Spleen (tissue), 11 donors: ENCODE measurements around the gene EVI2B. TPM values are rescaled to one million over a fixed set of nuclear protein-coding genes. Genes with fewer than 3 reads are reported as not detected.

Experiments
- DNase-seq: peaks from one replicate; pipeline ENCODE4 v3.0.0-alpha.2; 2020
- H3K27ac ChIP-seq, 8 donors: fragments of 200-600 bp; sonication (generic) in 7 of 8; 1 replicate in 4 of 8; 2 replicates in 4 of 8; pipeline versions ENCODE4 v1.5.0 to v1.8.0; 2016 to 2021; ENCODE audit warnings: inconsistent platforms in 4 of 8, mild to moderate bottlenecking in 4 of 8, moderate library complexity in 1 of 8
- H3K27me3 ChIP-seq, 7 donors: fragments of 200-600 bp; sonication (generic) in 6 of 7; replicated peaks in 1 of 7; 1 replicate in 4 of 7; 2 replicates in 3 of 7; pipeline versions ENCODE4 v1.5.0 to v1.8.0; 2016 to 2021; ENCODE audit warnings: inconsistent platforms in 3 of 7, mild to moderate bottlenecking in 1 of 7
- H3K36me3 ChIP-seq, 6 donors: fragments of 200-600 bp; sonication (generic) in 5 of 6; 1 replicate in 4 of 6; 2 replicates in 2 of 6; pipeline versions ENCODE4 v1.5.0 to v1.8.0; 2016 to 2021; ENCODE audit warnings: inconsistent platforms in 2 of 6
- H3K4me1 ChIP-seq, 6 donors: fragments of 200-600 bp; sonication (generic) in 5 of 6; 1 replicate in 3 of 6; 2 replicates in 3 of 6; pipeline versions ENCODE4 v1.5.0 to v1.8.0; 2016 to 2021; ENCODE audit warnings: inconsistent platforms in 3 of 6
- H3K4me3 ChIP-seq, 8 donors: fragments of 200-600 bp; sonication (generic) in 7 of 8; 1 replicate in 4 of 8; 2 replicates in 4 of 8; pipeline versions ENCODE4 v1.5.0 to v1.8.0; 2016 to 2021; ENCODE audit warnings: inconsistent platforms in 4 of 8, mild to moderate bottlenecking in 4 of 8, moderate library complexity in 2 of 8
- H3K9me3 ChIP-seq, 8 donors: fragments of 200-600 bp; sonication (generic) in 7 of 8; 1 replicate in 4 of 8; 2 replicates in 4 of 8; pipeline versions ENCODE4 v1.5.0 to v1.8.0; 2016 to 2021; ENCODE audit warnings: inconsistent platforms in 4 of 8
- CTCF ChIP-seq, 11 experiments: fragments of 200-600 bp in 7 of 11; fragments of 450-650 bp in 4 of 11; sonication (generic) in 4 of 11; IDR thresholded peaks in 8 of 11; conservative IDR thresholded peaks in 3 of 11; 1 replicate in 7 of 11; 2 replicates in 4 of 11; pipeline versions ENCODE4 v1.4.0 to v1.8.0; 2016 to 2021; ENCODE audit warnings: antibody characterized with exemption in 11 of 11, inconsistent platforms in 4 of 11, mild to moderate bottlenecking in 1 of 11
- POLR2A ChIP-seq, 3 donors: fragments of 450-650 bp; IDR thresholded peaks; one replicate each; pipeline ENCODE4 v1.5.1; 2017; ENCODE audit warnings: antibody characterized with exemption in 3 of 3, mild to moderate bottlenecking in 1 of 3
- POLR2AphosphoS5 ChIP-seq, 3 donors: sonication (generic); formaldehyde crosslinking; IDR thresholded peaks; one replicate each; pipeline ENCODE4 v1.5.1; 2017; ENCODE audit warnings: antibody characterized with exemption in 3 of 3
- WGBS, 5 donors: extraction: QIAGEN DNeasy Blood & Tissue Kit in 3 of 5; methylation state at CpG; one replicate each; pipeline versions ENCODE4 v1.1.5 to v1.1.7; 2013 to 2018; 5-methylcytosine and 5-hydroxymethylcytosine counted together
- intact Hi-C: fragments of 100-400 bp; cut with DNase I; formaldehyde crosslinking; loops from one replicate; pipeline ENCODE4 v1.15.0; 2023; ENCODE audit warnings: low total_unique reads
- polyA plus RNA-seq, 3 donors: library from polyadenylated mRNA; stranded (reverse); fragments of 200-250 nt; gene quantifications; one replicate each; pipeline ENCODE4 v1.2.1, GENCODE V29; 2013
- total RNA-seq, 7 donors: library from RNA; depleted of rRNA in 3 of 7; stranded (reverse); fragments of >200 nt in 3 of 7; fragmentation: NEBNext Ultra II Directional in 4 of 7; extraction: Animal tissue kit (Norgen Biotek cat#: 25700) in 4 of 7; gene quantifications; one replicate each; pipeline versions ENCODE4 v1.1.0 to v1.2.1, GENCODE V29; 2016 to 2021
- donor health status: healthy with polysubstance abuse.
- donor health status: DM: no; HTN: no; CAD: no; lungs with moderate emphysema.
- donor health status: DM: no; HTN: no; CAD: no.
- donor health status: Bipolar disorder and iron deficiency.
- donor health status: healthy.
- donor health status: DM: no; HTN: no; CAD: no.
- donor health status: DM: yes; HTN: yes; CAD: no.

The EVI2B gene
- total and polyA plus RNA-seq, 10 donors: 109 to 220 (median 138) TPM

- H3K4me3 ChIP-seq: no peak overlapping the region
- H3K9me3 ChIP-seq: no peaks in the 10 kb centered on the region
- H3K27ac ChIP-seq: no peak overlapping the region
- intact Hi-C loops: no loop called here
- H3K36me3 ChIP-seq: peaks cover 0 to 37% (median 10%) of the 10 kb centered on the region in 6 donors
- H3K27me3 ChIP-seq: no peaks in the 10 kb centered on the region
- no peaks in the 10 kb centered on the region for H3K4me1 ChIP-seq
- no peak for TF ChIP-seq POLR2A (IDR thresholded peaks at IDR 0.05)
- no peak for TF ChIP-seq POLR2AphosphoS5 (IDR thresholded peaks at IDR 0.05)
- no peak for TF ChIP-seq CTCF (IDR thresholded peaks at IDR 0.05 in 8 of 11, conservative IDR thresholded peaks at IDR 0.05 in 3 of 11)
- DNase-seq: no peak
Observed at GRCh38 chr17:31329221-31329620, 15.4 kb upstream of the EVI2B start.

- TF ChIP-seq POLR2AphosphoS5 (IDR thresholded peaks at IDR 0.05): no peak
- no peak for TF ChIP-seq CTCF (IDR thresholded peaks at IDR 0.05 in 8 of 11, conservative IDR thresholded peaks at IDR 0.05 in 3 of 11)
- TF ChIP-seq POLR2A (IDR thresholded peaks at IDR 0.05): no peak
- H3K36me3 ChIP-seq: peaks cover 0 to 37% (median 10%) of the 10 kb centered on the region in 6 donors
- H3K4me1 ChIP-seq: peaks cover 0 to under 1% (median 0%) of the 10 kb centered on the region in 6 donors
- H3K27ac ChIP-seq: no peak overlapping the region
- no peaks in the 10 kb centered on the region for H3K27me3 ChIP-seq
- DNase-seq: no peak
- intact Hi-C loops: no loop called here
- no peak overlapping the region for H3K4me3 ChIP-seq
- no peaks in the 10 kb centered on the region for H3K9me3 ChIP-seq
Observed at GRCh38 chr17:31328160-31328535, 14.3 kb upstream of the EVI2B start.

GRCh38 chr17:31327534-31328159 is 13.8 kb upstream of the EVI2B start:
- Histone ChIP-seq H3K27ac (no peak overlapping the region), H3K27me3 (no peaks in the 10 kb centered on the region), H3K36me3 (peaks cover 0 to 37% (median 10%) of the 10 kb centered on the region in 6 donors), H3K9me3 (no peaks in the 10 kb centered on the region), H3K4me3 (no peak overlapping the region), H3K4me1 (peaks cover 0 to 5% (median 0%) of the 10 kb centered on the region in 6 donors)
- WGBS, 5 donors: 96 to 98% (median 97%) methylated on average over 12 of the region's 12 CpGs
- TF ChIP-seq POLR2AphosphoS5 (IDR thresholded peaks at IDR 0.05): no peak
- no peak for TF ChIP-seq POLR2A (IDR thresholded peaks at IDR 0.05)
- no peak for TF ChIP-seq CTCF (IDR thresholded peaks at IDR 0.05 in 8 of 11, conservative IDR thresholded peaks at IDR 0.05 in 3 of 11)
- DNase-seq: no peak
- intact Hi-C loops: no loop called here

- intact Hi-C loops: no loop called here
- no peak for TF ChIP-seq POLR2A (IDR thresholded peaks at IDR 0.05)
- no peak for DNase-seq
- Histone ChIP-seq H3K9me3 (no peaks in the 10 kb centered on the region), H3K4me1 (peaks cover 3 to 43% (median 7%) of the 10 kb centered on the region in 6 donors), H3K27ac (no peak overlapping the region), H3K27me3 (no peaks in the 10 kb centered on the region), H3K4me3 (no peak overlapping the region), H3K36me3 (peaks cover 0 to 27% (median 10%) of the 10 kb centered on the region in 6 donors)
Observed at GRCh38 chr17:31323551-31323950, 9.7 kb upstream of the EVI2B start.
